IPS-NIHi11 (cell line): ENCODE results near the gene KRT36.

Experiments
- DNase-seq: peaks from one replicate; pipeline ENCODE4 v3.0.0; 2012; ENCODE audit warnings: mixed read lengths, low spot score

KRT36 gene

GRCh38 chr17:41521574-41522261 is 32.0 kb upstream of the KRT36 start:
- peak; percentile 55 for DNase-seq

GRCh38 chr17:41520821-41521521 is 31.3 kb upstream of the KRT36 start:
- DNase-seq: no peak

- no peak for DNase-seq
Observed at GRCh38 chr17:41519501-41520224, 30.0 kb upstream of the KRT36 start.

GRCh38 chr17:41518789-41519449 is 29.2 kb upstream of the KRT36 start, which contains the start of gene KRT15:
KRT15 (minus strand) TSS chr17:41518890; CDS start chr17:41518827, 63 bp downstream.
- DNase-seq: no peak

GRCh38 chr17:41518031-41518430 is 28.3 kb upstream of the KRT36 start:
- no peak for DNase-seq

- DNase-seq: no peak
Observed at GRCh38 chr17:41516830-41517283, 27.1 kb upstream of the KRT36 start.

GRCh38 chr17:41516147-41516829 is 26.6 kb upstream of the KRT36 start:
- DNase-seq: no peak

- no peak for DNase-seq
Observed at GRCh38 chr17:41513168-41513547, 23.4 kb upstream of the KRT36 start.

- DNase-seq: no peak
Observed at GRCh38 chr17:41512546-41513167, 22.9 kb upstream of the KRT36 start.

- DNase-seq: no peak
Observed at GRCh38 chr17:41511716-41512115, 22.0 kb upstream of the KRT36 start.

- DNase-seq: peak; percentile 69
Observed at GRCh38 chr17:41511116-41511515, 21.4 kb upstream of the KRT36 start.

- DNase-seq: peak; percentile 60
Observed at GRCh38 chr17:41510251-41511065, 20.7 kb upstream of the KRT36 start.

GRCh38 chr17:41507315-41507880 is 17.7 kb upstream of the KRT36 start:
- DNase-seq: no peak

GRCh38 chr17:41505809-41506767 is 16.4 kb upstream of the KRT36 start:
- no peak for DNase-seq

GRCh38 chr17:41505007-41505808 is 15.5 kb upstream of the KRT36 start, which contains the start of gene KRT13:
KRT13 (minus strand) TSS chr17:41505612; CDS start chr17:41505550, 62 bp downstream.
- DNase-seq: no peak

- DNase-seq: no peak
Observed at GRCh38 chr17:41504246-41504977, 14.7 kb upstream of the KRT36 start.

GRCh38 chr17:41503202-41503601 is 13.5 kb upstream of the KRT36 start:
- no peak for DNase-seq
